Thyroid gland (tissue), 4 donors: Measurements from ENCODE around the gene GLI1.

Experiments used
- POLR2A ChIP-seq, 2 donors: fragments of 450-650 bp; IDR thresholded peaks; one replicate each; pipeline ENCODE4 v1.6.1; 2017; ENCODE audit warnings: antibody characterized with exemption in 2 of 2, mild to moderate bottlenecking in 2 of 2, moderate library complexity in 1 of 2
- TF ChIP-seq, protein P1 (sequence below), 6 experiments: fragments of 200-600 bp in 3 of 6; fragments of 450-650 bp in 3 of 6; sonication (generic) in 3 of 6; IDR thresholded peaks; one replicate each; pipeline ENCODE4 v1.5.1; 2016 to 2019; ENCODE audit warnings: antibody characterized with exemption in 6 of 6, mild to moderate bottlenecking in 2 of 6, inconsistent platforms in 1 of 6, moderate library complexity in 1 of 6

DNA sequence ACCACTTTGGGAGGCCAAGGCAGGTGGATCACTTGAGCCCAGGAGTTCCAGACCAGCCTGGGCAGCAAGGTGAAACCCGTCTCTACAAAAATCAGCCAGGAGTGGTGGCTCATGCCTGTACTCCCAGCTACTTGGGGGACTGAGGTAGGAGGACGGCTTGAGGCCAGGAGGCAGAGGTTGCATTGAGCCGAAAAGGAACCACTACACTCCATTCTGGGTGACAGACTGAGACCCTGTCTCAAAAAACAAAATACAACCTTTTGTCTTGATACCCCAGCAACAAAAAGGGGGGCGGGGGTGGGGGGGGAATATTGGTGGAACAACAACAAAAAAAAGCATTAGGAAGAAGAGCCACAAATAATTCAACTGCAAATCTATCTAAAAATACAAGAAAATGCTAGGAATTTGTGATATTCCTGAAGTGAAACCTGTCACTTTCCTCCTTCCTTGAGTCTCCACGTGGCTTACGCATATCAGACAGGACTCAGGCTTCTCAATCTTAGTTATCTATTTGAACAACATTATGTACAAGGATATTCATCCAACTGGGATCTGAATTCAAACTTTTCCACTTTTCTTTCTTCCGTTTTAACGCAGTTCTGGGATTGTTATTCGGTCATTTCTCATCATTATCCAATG is 30.0 kb upstream of the GLI1 start:
- TF ChIP-seq, protein P1, sequence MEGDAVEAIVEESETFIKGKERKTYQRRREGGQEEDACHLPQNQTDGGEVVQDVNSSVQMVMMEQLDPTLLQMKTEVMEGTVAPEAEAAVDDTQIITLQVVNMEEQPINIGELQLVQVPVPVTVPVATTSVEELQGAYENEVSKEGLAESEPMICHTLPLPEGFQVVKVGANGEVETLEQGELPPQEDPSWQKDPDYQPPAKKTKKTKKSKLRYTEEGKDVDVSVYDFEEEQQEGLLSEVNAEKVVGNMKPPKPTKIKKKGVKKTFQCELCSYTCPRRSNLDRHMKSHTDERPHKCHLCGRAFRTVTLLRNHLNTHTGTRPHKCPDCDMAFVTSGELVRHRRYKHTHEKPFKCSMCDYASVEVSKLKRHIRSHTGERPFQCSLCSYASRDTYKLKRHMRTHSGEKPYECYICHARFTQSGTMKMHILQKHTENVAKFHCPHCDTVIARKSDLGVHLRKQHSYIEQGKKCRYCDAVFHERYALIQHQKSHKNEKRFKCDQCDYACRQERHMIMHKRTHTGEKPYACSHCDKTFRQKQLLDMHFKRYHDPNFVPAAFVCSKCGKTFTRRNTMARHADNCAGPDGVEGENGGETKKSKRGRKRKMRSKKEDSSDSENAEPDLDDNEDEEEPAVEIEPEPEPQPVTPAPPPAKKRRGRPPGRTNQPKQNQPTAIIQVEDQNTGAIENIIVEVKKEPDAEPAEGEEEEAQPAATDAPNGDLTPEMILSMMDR (IDR thresholded peaks at IDR 0.05) = no peak
- no peak for TF ChIP-seq POLR2A (IDR thresholded peaks at IDR 0.05)
